ENCODE measurements around the gene TSPO. TPM values are rescaled to one million over a fixed set of nuclear protein-coding genes. Genes with fewer than 3 reads are reported as not detected.
A peak's percentile ranks its signal among the peaks of the same experiment; 100 is the strongest.

Gene TSPO
- total RNA-seq, 2 donors from 2014 or later: 266 to 426 TPM

DNA sequence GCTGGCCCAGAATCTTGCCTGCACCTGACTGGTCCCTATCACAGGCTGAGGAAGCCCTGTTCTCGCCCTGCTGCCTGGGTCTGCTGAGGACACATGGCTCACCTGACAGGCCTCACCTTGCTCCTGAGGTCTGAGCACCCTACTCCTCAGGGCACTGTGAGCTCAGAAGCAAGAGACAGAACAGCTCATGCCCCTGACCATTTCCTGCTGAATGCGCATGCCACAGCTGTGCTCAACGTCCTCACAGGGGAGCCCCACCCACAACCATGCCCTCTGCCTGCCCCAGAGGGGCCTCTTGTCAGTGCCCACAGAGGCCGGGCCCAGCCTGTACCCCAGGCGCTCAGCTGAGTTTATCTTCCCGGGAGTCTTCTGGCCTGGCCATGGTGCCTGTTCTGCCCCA is 2.8 kb upstream of the TSPO start:
- H3K27me3 ChIP-seq: no peaks in the 10 kb centered on the region
- no peak overlapping the region for H3K27ac ChIP-seq

DNA sequence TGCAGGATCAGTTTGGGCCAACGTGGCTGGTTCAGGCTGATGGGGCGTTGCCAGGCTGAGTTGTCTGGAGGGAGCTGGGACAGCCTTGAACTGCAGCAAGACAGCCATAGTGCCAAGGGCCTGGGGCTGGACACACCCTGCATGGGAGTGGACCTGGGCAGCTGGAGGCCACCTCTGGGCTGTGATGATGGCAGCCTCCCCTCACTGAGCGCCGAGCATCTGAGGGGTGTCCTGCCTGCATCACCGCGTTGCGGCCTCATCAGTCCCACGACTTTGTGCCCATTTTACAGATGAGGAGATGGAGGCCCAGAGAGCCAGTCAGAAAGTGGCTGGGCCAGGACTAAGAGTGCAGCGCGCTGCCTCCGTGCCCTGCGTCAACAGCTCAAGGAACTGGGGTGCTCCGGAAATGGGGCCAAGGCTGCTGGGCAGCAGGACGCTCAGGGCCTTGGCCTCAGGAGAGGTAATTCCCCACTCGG is 590 bp upstream of the TSPO start:
- H3K9me3 ChIP-seq: no peaks in the 10 kb centered on the region
- H3K27me3 ChIP-seq: no peaks in the 10 kb centered on the region
- H3K9ac ChIP-seq (ENCODE audit: low read depth in 2 of 2, low read length in 2 of 2): peak overlapping the region; percentile 62 to 76
- H3K4me1 ChIP-seq: peaks cover 5% of the 10 kb centered on the region
- H3K27ac ChIP-seq: peak overlapping the region; percentile 93
- TF ChIP-seq, protein P1, sequence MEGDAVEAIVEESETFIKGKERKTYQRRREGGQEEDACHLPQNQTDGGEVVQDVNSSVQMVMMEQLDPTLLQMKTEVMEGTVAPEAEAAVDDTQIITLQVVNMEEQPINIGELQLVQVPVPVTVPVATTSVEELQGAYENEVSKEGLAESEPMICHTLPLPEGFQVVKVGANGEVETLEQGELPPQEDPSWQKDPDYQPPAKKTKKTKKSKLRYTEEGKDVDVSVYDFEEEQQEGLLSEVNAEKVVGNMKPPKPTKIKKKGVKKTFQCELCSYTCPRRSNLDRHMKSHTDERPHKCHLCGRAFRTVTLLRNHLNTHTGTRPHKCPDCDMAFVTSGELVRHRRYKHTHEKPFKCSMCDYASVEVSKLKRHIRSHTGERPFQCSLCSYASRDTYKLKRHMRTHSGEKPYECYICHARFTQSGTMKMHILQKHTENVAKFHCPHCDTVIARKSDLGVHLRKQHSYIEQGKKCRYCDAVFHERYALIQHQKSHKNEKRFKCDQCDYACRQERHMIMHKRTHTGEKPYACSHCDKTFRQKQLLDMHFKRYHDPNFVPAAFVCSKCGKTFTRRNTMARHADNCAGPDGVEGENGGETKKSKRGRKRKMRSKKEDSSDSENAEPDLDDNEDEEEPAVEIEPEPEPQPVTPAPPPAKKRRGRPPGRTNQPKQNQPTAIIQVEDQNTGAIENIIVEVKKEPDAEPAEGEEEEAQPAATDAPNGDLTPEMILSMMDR (IDR thresholded peaks at IDR 0.05): no peak
- intact Hi-C loops (cut with DNase I): no loop called here
- no peaks in the 10 kb centered on the region for H3K36me3 ChIP-seq
- no peak for DNase-seq
- H3K4me3 ChIP-seq: peak overlapping the region; percentile 83

More for the DNA sequence above, 2.8 kb upstream of the TSPO start:
- H3K4me1 ChIP-seq: peaks cover 5% of the 10 kb centered on the region
- DNase-seq: no peak
- H3K9me3 ChIP-seq: no peaks in the 10 kb centered on the region
- H3K4me3 ChIP-seq: no peak overlapping the region
- H3K9ac ChIP-seq (ENCODE audit: low read depth in 2 of 2, low read length in 2 of 2): peak overlapping the region in 1 of 2 donors; percentile 40
- no peaks in the 10 kb centered on the region for H3K36me3 ChIP-seq
- intact Hi-C loops (cut with DNase I): no loop called here
- TF ChIP-seq, protein P1 (IDR thresholded peaks at IDR 0.05): no peak

DNA sequence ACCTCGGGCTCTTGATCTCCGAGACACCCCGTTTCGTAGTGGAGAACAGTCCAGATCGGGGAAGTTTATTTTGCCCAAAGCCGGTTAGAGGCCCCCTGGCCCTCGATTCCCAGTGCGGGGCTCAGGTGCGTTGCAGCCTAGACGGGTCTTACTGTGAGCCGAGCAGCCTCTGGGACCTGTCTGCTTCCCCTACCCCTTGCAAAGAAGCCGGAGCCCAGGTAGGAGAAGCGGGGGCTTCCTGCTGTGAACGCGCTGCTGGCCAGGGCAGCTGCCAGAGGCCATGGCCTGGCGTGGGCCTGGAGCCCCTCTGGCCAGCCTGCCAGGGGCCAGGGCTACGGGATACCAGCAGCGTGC is 621 bp downstream of the TSPO start:
- intact Hi-C loops (cut with DNase I): no loop called here
- peak overlapping the region; percentile 93 for H3K27ac ChIP-seq
- H3K9ac ChIP-seq (ENCODE audit: low read depth in 2 of 2, low read length in 2 of 2): peak overlapping the region; percentile 97
- peaks cover 5% of the 10 kb centered on the region for H3K4me1 ChIP-seq
- no peaks in the 10 kb centered on the region for H3K9me3 ChIP-seq
- H3K36me3 ChIP-seq: no peaks in the 10 kb centered on the region
- no peak for DNase-seq
- H3K4me3 ChIP-seq: peak overlapping the region; percentile 83
- no peaks in the 10 kb centered on the region for H3K27me3 ChIP-seq
- TF ChIP-seq, protein P1 (IDR thresholded peaks at IDR 0.05): no peak

DNA sequence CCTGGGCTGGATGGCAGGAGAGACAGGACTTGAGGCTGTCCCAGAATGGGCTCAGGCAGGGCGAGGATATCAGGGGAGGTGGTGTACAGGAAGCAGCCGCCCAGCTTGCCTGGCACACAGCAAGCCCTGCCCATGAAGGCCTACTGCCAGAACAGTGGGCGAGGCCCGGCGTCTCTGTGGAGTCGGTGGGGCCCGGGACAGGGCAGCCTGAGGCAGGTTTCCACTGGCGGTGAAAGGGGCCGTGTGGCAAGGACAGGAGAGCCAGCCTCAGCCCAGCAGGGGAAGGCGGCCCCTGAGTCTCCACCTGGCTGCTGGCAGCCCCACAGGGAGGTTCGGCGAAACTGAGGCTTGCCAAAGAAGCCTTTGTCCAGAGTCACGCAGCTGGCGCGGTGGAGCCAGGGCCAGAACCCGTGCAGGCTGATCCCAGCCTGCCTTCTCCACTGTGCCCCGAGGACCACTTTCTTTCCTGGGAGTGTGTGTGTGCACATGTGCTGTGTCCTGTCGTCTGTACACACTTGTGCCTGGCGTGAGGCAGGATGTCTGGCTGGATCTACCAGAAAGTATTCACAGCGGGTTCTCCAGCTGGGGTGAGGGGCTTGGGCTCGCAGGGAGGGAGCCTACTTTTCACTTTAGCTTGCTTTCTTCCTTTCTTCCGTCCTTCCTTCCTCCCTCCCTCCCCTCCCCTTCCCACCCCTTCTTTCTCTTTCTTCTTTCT is 1.2 kb downstream of the TSPO start:
- Histone ChIP-seq H3K27ac (peak overlapping the region; percentile 93), H3K9ac (ENCODE audit: low read depth in 2 of 2, low read length in 2 of 2) (peak overlapping the region; percentile 97), H3K27me3 (no peaks in the 10 kb centered on the region), H3K4me1 (peaks cover 5% of the 10 kb centered on the region), H3K9me3 (no peaks in the 10 kb centered on the region), H3K4me3 (peak overlapping the region; percentile 83), H3K36me3 (no peaks in the 10 kb centered on the region)
- DNase-seq: peak; percentile 88
- intact Hi-C loops (cut with DNase I): no loop called here
- TF ChIP-seq, protein P1 (IDR thresholded peaks at IDR 0.05): no peak

DNA sequence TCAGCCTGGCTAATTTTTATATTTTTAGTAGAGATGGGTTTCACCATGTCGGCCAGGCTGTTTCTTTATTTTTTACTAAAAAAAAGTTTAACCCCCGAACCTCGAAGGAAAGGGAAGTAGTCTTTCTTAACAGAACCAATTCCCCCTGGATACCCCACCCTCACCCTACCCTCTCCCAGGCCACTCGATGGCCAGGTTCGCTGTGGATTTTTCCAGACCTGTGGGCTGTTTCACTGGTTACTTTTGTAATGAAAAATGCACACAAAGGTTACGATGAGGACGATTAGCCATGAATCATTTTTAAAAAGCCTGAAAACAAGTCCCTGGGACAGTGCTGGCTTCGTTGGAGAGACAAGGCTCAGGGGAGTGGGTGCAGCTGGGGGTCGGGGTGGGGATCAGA is 2.5 kb downstream of the TSPO start:
- H3K27me3 ChIP-seq: no peaks in the 10 kb centered on the region
- no peak overlapping the region for H3K9ac ChIP-seq (ENCODE audit: low read depth in 2 of 2, low read length in 2 of 2)
- H3K4me3 ChIP-seq: no peak overlapping the region
- DNase-seq: no peak
- H3K27ac ChIP-seq: no peak overlapping the region
- H3K4me1 ChIP-seq: peaks cover 9% of the 10 kb centered on the region
- H3K36me3 ChIP-seq: no peaks in the 10 kb centered on the region
- H3K9me3 ChIP-seq: no peaks in the 10 kb centered on the region
- intact Hi-C loops (cut with DNase I): no loop called here
- TF ChIP-seq, protein P1 (IDR thresholded peaks at IDR 0.05): no peak

All from colonic mucosa (tissue), 4 donors.